ENCODE results near the gene PCIF1. TPM values are rescaled to one million over a fixed set of nuclear protein-coding genes. Genes with fewer than 3 reads are reported as not detected.
"Not testable (repeated sequence)": the region's sequence is repeated elsewhere in the genome, so short reads cannot be mapped to it uniquely, and the experiment has no call there.

Gene PCIF1
- total RNA-seq, 1 donor: 12.7 TPM

DNA sequence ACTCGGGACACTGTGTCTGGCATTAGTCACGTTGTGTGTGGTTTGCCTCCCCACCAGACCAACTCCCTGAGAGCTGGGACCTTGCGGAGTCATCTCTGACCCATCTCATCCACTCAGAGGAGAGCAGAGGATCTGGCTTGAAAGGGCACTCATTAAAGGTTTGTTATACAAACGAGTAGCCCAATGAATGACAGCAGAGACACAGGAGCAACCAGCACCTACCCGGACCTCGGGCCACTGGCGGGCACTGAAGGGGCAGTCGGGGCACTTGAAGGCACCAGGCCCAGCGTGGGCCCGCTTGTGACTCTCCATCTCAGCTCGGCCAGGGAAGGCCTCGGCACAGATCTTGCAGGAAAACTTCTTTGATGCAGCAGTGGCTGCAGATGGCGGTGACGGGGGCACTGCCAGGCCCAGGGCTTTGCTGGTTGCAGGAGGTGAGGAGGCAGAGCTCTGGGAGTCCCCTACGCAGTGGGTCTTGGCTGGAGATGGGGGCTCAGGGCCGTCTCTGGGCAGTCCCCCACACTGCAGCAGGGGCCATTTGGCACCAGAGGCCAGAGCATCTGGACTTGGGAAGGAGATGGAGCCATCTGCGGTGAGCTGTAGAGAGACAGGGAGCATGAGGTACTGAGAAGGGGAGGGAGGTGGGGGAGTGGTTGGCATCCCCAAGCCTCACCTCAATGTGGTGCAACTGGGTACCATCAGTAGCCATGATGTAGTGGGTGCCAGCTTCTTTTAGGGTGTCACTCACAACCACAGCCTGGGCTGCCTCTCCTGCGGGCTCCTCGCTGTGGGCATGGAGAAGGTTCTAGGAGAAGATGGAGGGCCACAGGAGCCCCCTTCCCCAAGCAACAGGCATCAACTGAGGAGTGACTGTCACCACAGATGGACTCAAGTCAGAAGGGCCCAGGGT is 17.7 kb downstream of the PCIF1 start:
- Histone ChIP-seq H3K27ac (ENCODE audit: low read depth, low read length) (no peak overlapping the region), H3K36me3 (ENCODE audit: insufficient read depth, low read length) (peaks cover 81% of the 10 kb centered on the region)
- no peak for TF ChIP-seq CTCF (IDR thresholded peaks at IDR 0.05; ENCODE audit: extremely low read depth, low read depth, low read length)

DNA sequence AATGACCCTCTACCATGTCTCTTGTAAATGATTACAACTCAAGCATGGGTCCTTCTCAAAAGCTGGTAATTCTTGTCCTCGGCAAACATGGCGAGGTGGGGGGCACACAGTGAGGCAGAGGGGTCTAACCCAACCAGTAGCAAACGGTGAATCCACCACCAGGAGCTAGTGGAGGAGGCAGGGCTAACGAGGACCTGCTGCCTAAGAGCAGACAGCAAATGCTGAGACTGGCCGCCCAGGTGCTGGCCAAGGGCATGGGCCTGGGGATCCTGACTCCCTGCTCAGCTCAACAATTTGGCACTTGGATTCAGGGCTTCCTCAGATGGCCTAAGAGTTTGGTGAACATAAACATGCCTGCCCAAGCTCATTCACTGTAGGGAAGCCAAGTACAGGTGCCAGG is 18.4 kb downstream of the PCIF1 start:
- Histone ChIP-seq H3K27ac (ENCODE audit: low read depth, low read length) (no peak overlapping the region), H3K36me3 (ENCODE audit: insufficient read depth, low read length) (peaks cover 84% of the 10 kb centered on the region)

More for the DNA sequence above, 17.7 kb downstream of the PCIF1 start:
- no peaks in the 10 kb centered on the region for H3K9me3 ChIP-seq (ENCODE audit: low read depth, low read length)
- H3K4me1 ChIP-seq (ENCODE audit: insufficient read depth, low read length): no peaks in the 10 kb centered on the region
- no peaks in the 10 kb centered on the region for H3K27me3 ChIP-seq (ENCODE audit: insufficient read depth, low read length)
- H4K20me1 ChIP-seq (ENCODE audit: insufficient read depth, low read length): no peaks in the 10 kb centered on the region
- no peaks in the 10 kb centered on the region for H3K79me2 ChIP-seq (ENCODE audit: insufficient read depth, low read length)
- H2AFZ ChIP-seq (ENCODE audit: low read length): no peak overlapping the region
- no peak overlapping the region for H3K4me3 ChIP-seq (ENCODE audit: insufficient read depth, low read length)
- no peak overlapping the region for H3K4me2 ChIP-seq (ENCODE audit: insufficient read depth, low read length)
- DNase-seq (ENCODE audit: insufficient read length, low spot score, missing footprints): peak; percentile 76

DNA sequence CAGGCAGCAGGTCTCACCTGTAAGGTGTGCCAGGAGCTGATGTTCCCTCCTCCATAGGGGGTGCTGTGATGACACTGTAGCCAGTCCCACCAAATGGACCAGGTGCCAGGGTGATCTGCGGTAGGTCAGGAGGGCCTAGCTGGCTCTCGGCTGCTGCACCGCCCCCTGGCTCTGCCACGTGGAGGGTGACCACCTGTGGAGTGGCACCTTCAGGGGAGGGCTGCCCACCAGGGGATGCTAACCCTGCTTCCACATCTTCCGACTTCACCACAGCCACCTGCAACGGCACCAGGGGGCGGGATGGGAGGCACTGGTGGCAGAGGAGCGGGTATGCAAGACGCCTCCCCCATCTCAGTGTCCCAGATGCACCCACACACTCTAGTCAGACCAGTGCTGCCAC is 19.2 kb downstream of the PCIF1 start:
- Histone ChIP-seq H3K9me3 (ENCODE audit: low read depth, low read length) (no peaks in the 10 kb centered on the region), H3K27ac (ENCODE audit: low read depth, low read length) (no peak overlapping the region), H4K20me1 (ENCODE audit: insufficient read depth, low read length) (peaks cover 3% of the 10 kb centered on the region), H3K27me3 (ENCODE audit: insufficient read depth, low read length) (no peaks in the 10 kb centered on the region), H3K4me1 (ENCODE audit: insufficient read depth, low read length) (no peaks in the 10 kb centered on the region), H3K36me3 (ENCODE audit: insufficient read depth, low read length) (peaks cover 84% of the 10 kb centered on the region), H2AFZ (ENCODE audit: low read length) (no peak overlapping the region), H3K4me2 (ENCODE audit: insufficient read depth, low read length) (no peak overlapping the region), H3K79me2 (ENCODE audit: insufficient read depth, low read length) (no peaks in the 10 kb centered on the region), H3K4me3 (ENCODE audit: insufficient read depth, low read length) (no peak overlapping the region)
- no peak for TF ChIP-seq CTCF (IDR thresholded peaks at IDR 0.05; ENCODE audit: extremely low read depth, low read depth, low read length)
- DNase-seq (ENCODE audit: insufficient read length, low spot score, missing footprints): peak; percentile 52

More for the DNA sequence above, 18.4 kb downstream of the PCIF1 start:
- H3K79me2 ChIP-seq (ENCODE audit: insufficient read depth, low read length): no peaks in the 10 kb centered on the region
- no peak for TF ChIP-seq CTCF (IDR thresholded peaks at IDR 0.05; ENCODE audit: extremely low read depth, low read depth, low read length)
- no peak overlapping the region for H2AFZ ChIP-seq (ENCODE audit: low read length)
- no peaks in the 10 kb centered on the region for H3K4me1 ChIP-seq (ENCODE audit: insufficient read depth, low read length)
- H3K4me3 ChIP-seq (ENCODE audit: insufficient read depth, low read length): no peak overlapping the region
- peak; percentile 56 for DNase-seq (ENCODE audit: insufficient read length, low spot score, missing footprints)
- no peaks in the 10 kb centered on the region for H3K9me3 ChIP-seq (ENCODE audit: low read depth, low read length)
- H4K20me1 ChIP-seq (ENCODE audit: insufficient read depth, low read length): no peaks in the 10 kb centered on the region
- no peaks in the 10 kb centered on the region for H3K27me3 ChIP-seq (ENCODE audit: insufficient read depth, low read length)
- no peak overlapping the region for H3K4me2 ChIP-seq (ENCODE audit: insufficient read depth, low read length)

GRCh38 chr20:45956326-45956725 is 21.8 kb downstream of the PCIF1 start:
- H3K4me3 ChIP-seq (ENCODE audit: insufficient read depth, low read length); H3K9me3 ChIP-seq (ENCODE audit: low read depth, low read length): not testable (repeated sequence)

More at GRCh38 chr20:45956326-45956725, 21.8 kb downstream of the PCIF1 start:
- not testable (repeated sequence) for H3K27me3 ChIP-seq (ENCODE audit: insufficient read depth, low read length); H3K4me1 ChIP-seq (ENCODE audit: insufficient read depth, low read length); H3K79me2 ChIP-seq (ENCODE audit: insufficient read depth, low read length); H3K27ac ChIP-seq (ENCODE audit: low read depth, low read length); H3K4me2 ChIP-seq (ENCODE audit: insufficient read depth, low read length); H4K20me1 ChIP-seq (ENCODE audit: insufficient read depth, low read length); H2AFZ ChIP-seq (ENCODE audit: low read length)
- DNase-seq (ENCODE audit: insufficient read length, low spot score, missing footprints): peak; percentile 61
- H3K36me3 ChIP-seq (ENCODE audit: insufficient read depth, low read length): peaks cover 84% of the 10 kb centered on the region
